H1 (cell line): ENCODE results near the gene CELF4. TPM values are rescaled to one million over a fixed set of nuclear protein-coding genes. Genes with fewer than 3 reads are reported as not detected.

Experiments
- CTCF ChIA-PET: fragments of 300-600 bp; sonication (Branson Sonifier 250); formaldehyde crosslinking; loops from one replicate; lab custom pipeline; 2021; ENCODE audit not compliant: partially characterized antibody; lab: Charles Lee
- POLR2A ChIA-PET: fragments of 300-600 bp; sonication (Branson Sonifier 250); formaldehyde crosslinking; loops from one replicate; lab custom pipeline; 2021; ENCODE audit warnings: inconsistent platforms; ENCODE audit not compliant: partially characterized antibody; lab: Charles Lee
- DNase-seq, 2 experiments: peaks; one replicate each; pipeline versions ENCODE4 v3.0.0 to v3.0.0-alpha.2; 2010 to 2022; ENCODE audit warnings: low spot score in 2 of 2, low read depth in 1 of 2, mixed read lengths in 1 of 2
- FAIRE-seq: peaks from 2 replicates; lab custom pipeline; 2011; peaks lifted over from hg19 to GRCh38; lab: Jason Lieb, UNC
- H2AFZ ChIP-seq: 2 replicates; pipeline ENCODE4 v1.8.1; 2012; ENCODE audit warnings: low read length, inconsistent platforms
- H2AK5ac ChIP-seq: 2 replicates; pipeline ENCODE4 v1.6.1; 2013; ENCODE audit warnings: low read depth, low read length
- H2BK120ac ChIP-seq: replicated peaks from 2 replicates; pipeline ENCODE3; 2013; ENCODE audit warnings: low read depth, low read length, inconsistent platforms
- H2BK12ac ChIP-seq: 2 replicates; pipeline ENCODE4 v1.6.1; 2013; ENCODE audit warnings: low read depth, low read length
- H2BK15ac ChIP-seq: 2 replicates; pipeline ENCODE4 v1.6.1; 2013; ENCODE audit warnings: low read length
- H2BK20ac ChIP-seq: 2 replicates; pipeline ENCODE4 v1.6.1; 2013; ENCODE audit warnings: low read length
- H2BK5ac ChIP-seq: 2 replicates; pipeline ENCODE4 v1.6.1; 2013; ENCODE audit warnings: low read depth, low read length
- H3K14ac ChIP-seq: 2 replicates; pipeline ENCODE4 v1.6.1; 2013; ENCODE audit warnings: inconsistent platforms; ENCODE audit not compliant: insufficient read length
- H3K18ac ChIP-seq: 2 replicates; pipeline ENCODE4 v1.6.1; 2013; ENCODE audit warnings: low read length; ENCODE audit errors: extremely low read depth
- H3K23ac ChIP-seq: 2 replicates; pipeline ENCODE4 v1.6.1; 2013; ENCODE audit warnings: inconsistent platforms; ENCODE audit not compliant: insufficient read length
- H3K23me2 ChIP-seq: 2 replicates; pipeline ENCODE4 v1.6.1; 2013; ENCODE audit warnings: low read depth, low read length
- H3K27ac ChIP-seq: 2 replicates; pipeline ENCODE4 v1.6.1; 2011; ENCODE audit warnings: low read depth, low read length, inconsistent platforms
- H3K27me3 ChIP-seq, 4 experiments: replicated peaks in 1 of 4; 1 replicate in 1 of 4; 2 replicates in 3 of 4; pipeline versions ENCODE4 v1.6.1 to v1.8.1; 2011 to 2013; ENCODE audit warnings: low read length in 3 of 4, mild to moderate bottlenecking in 3 of 4, inconsistent platforms in 2 of 4, mixed read lengths in 2 of 4, moderate library complexity in 1 of 4; ENCODE audit not compliant: control insufficient read depth in 3 of 4, insufficient read depth in 3 of 4; ENCODE audit errors: extremely low read depth in 1 of 4
- H3K36me3 ChIP-seq, 4 experiments: 2 replicates each; pipeline versions ENCODE4 v1.6.1 to v1.8.1; 2011 to 2013; ENCODE audit warnings: mild to moderate bottlenecking in 4 of 4, low read length in 3 of 4, moderate library complexity in 2 of 4, control low read depth in 1 of 4, inconsistent platforms in 1 of 4; ENCODE audit not compliant: insufficient read depth in 4 of 4, control insufficient read depth in 2 of 4
- H3K4ac ChIP-seq: replicated peaks from 2 replicates; pipeline ENCODE3; 2013; ENCODE audit warnings: low read length, low read depth, mixed read lengths, inconsistent platforms; ENCODE audit not compliant: insufficient read length
- H3K4me1 ChIP-seq, 4 experiments: replicated peaks in 1 of 4; 1 replicate in 1 of 4; 2 replicates in 3 of 4; pipeline versions ENCODE4 v1.6.1 to v1.8.1; 2011 to 2013; ENCODE audit warnings: low read length in 3 of 4, inconsistent platforms in 2 of 4, mixed read lengths in 1 of 4; ENCODE audit not compliant: insufficient read depth in 4 of 4, control insufficient read depth in 3 of 4
- H3K4me2 ChIP-seq, 2 experiments: 2 replicates each; pipeline versions ENCODE4 v1.6.1 to v1.8.1; 2011 to 2013; ENCODE audit warnings: low read depth in 2 of 2, low read length in 2 of 2, control low read depth in 1 of 2, inconsistent platforms in 1 of 2, mild to moderate bottlenecking in 1 of 2; ENCODE audit not compliant: insufficient read depth in 1 of 2
- H3K4me3 ChIP-seq, 4 experiments: fragments of 200-600, 300-600 bp in 1 of 4; sonication (generic), shearing (Covaris generic), sonication (Bioruptor Twin) in 1 of 4; 2 replicates each; pipeline versions ENCODE4 v1.5.1 to v1.8.1; 2011 to 2016; ENCODE audit warnings: low read length in 4 of 4, low read depth in 3 of 4, control low read depth in 2 of 4, inconsistent platforms in 2 of 4, mild to moderate bottlenecking in 2 of 4, mixed read lengths in 1 of 4, moderate library complexity in 1 of 4; ENCODE audit not compliant: insufficient read depth in 2 of 4; ENCODE audit errors: extremely low read depth in 1 of 4
- H3K56ac ChIP-seq: replicated peaks from 2 replicates; pipeline ENCODE3; 2013; ENCODE audit warnings: low read depth, mild to moderate bottlenecking, mixed read lengths, low read length, inconsistent platforms; ENCODE audit not compliant: insufficient read length
- H3K79me1 ChIP-seq: 2 replicates; pipeline ENCODE4 v1.6.1; 2013; ENCODE audit warnings: low read depth, low read length, control low read depth
- H3K79me2 ChIP-seq, 2 experiments: 2 replicates each; pipeline versions ENCODE4 v1.6.1 to v1.8.1; 2012 to 2013; ENCODE audit warnings: low read length in 2 of 2, mild to moderate bottlenecking in 2 of 2, inconsistent platforms in 1 of 2; ENCODE audit not compliant: insufficient read depth in 2 of 2, control insufficient read depth in 1 of 2
- H3K9ac ChIP-seq, 4 experiments: replicated peaks in 1 of 4; 1 replicate in 1 of 4; 2 replicates in 3 of 4; pipeline versions ENCODE4 v1.6.1 to v1.8.1; 2011 to 2013; ENCODE audit warnings: low read depth in 3 of 4, low read length in 3 of 4, control low read depth in 2 of 4, mild to moderate bottlenecking in 2 of 4, moderate library complexity in 2 of 4, inconsistent platforms in 1 of 4; ENCODE audit errors: extremely low read depth in 1 of 4
- H3K9me3 ChIP-seq, 2 experiments: 2 replicates each; pipeline versions ENCODE4 v1.6.1 to v1.8.1; 2012 to 2013; ENCODE audit warnings: mild to moderate bottlenecking in 2 of 2, moderate library complexity in 2 of 2, control low read depth in 1 of 2, inconsistent platforms in 1 of 2, low read depth in 1 of 2, low read length in 1 of 2, mixed read lengths in 1 of 2; ENCODE audit not compliant: insufficient read depth in 2 of 2
- H4K20me1 ChIP-seq, 2 experiments: replicated peaks in 1 of 2; 2 replicates each; pipeline versions ENCODE3 to v1.8.1; 2011 to 2013; ENCODE audit warnings: inconsistent platforms in 2 of 2, low read length in 2 of 2, mild to moderate bottlenecking in 1 of 2; ENCODE audit not compliant: insufficient read depth in 2 of 2, control insufficient read depth in 1 of 2
- H4K5ac ChIP-seq: 2 replicates; pipeline ENCODE4 v1.6.1; 2013; ENCODE audit warnings: low read length, low read depth, mixed read lengths, inconsistent platforms; ENCODE audit not compliant: insufficient read length
- H4K8ac ChIP-seq: 2 replicates; pipeline ENCODE4 v1.8.0; 2013; ENCODE audit warnings: mild to moderate bottlenecking, moderate library complexity, low read length, inconsistent platforms; ENCODE audit not compliant: insufficient read depth; ENCODE audit errors: extremely low read depth
- H4K91ac ChIP-seq: replicated peaks from 2 replicates; pipeline ENCODE3; 2013; ENCODE audit warnings: low read length, mixed read lengths, inconsistent platforms; ENCODE audit not compliant: insufficient read length
- GTF2F1 ChIP-seq: IDR thresholded peaks from 2 replicates; pipeline ENCODE4 v1.6.1; 2012; ENCODE audit warnings: low read depth, low read length, improper control_type of control experiment, borderline replicate concordance
- NANOG ChIP-seq: IDR thresholded peaks from 2 replicates; pipeline ENCODE4 v1.6.1; 2011; ENCODE audit warnings: low read length, low read depth, mild to moderate bottlenecking, inconsistent platforms; ENCODE audit not compliant: insufficient read depth, poor library complexity, severe bottlenecking
- SAP30 ChIP-seq: fragments of 300-600 bp; sonication (generic); IDR thresholded peaks from 2 replicates; pipeline ENCODE4 v1.7.1; 2012; ENCODE audit warnings: low read length, moderate library complexity, mild to moderate bottlenecking, inconsistent platforms; ENCODE audit not compliant: insufficient read depth, insufficient replicate concordance
- SIRT6 ChIP-seq: IDR thresholded peaks from one replicate; pipeline ENCODE4 v1.7.1; 2012; ENCODE audit warnings: low read length, inconsistent platforms
- SP4 ChIP-seq: IDR thresholded peaks from 2 replicates; pipeline ENCODE4 v1.6.1; 2012; ENCODE audit warnings: low read length, inconsistent platforms
- TAF7 ChIP-seq: optimal IDR thresholded peaks from 2 replicates; pipeline ENCODE3; 2011; ENCODE audit warnings: low read depth, mild to moderate bottlenecking, inconsistent platforms, low read length, moderate library complexity, borderline replicate concordance
- TBP ChIP-seq: IDR thresholded peaks from 2 replicates; pipeline ENCODE4 v1.6.1; 2011; ENCODE audit warnings: low read depth, low read length, improper control_type of control experiment
- YY1 ChIP-seq: IDR thresholded peaks from 2 replicates; pipeline ENCODE4 v1.6.1; 2011; ENCODE audit warnings: low read depth, mild to moderate bottlenecking, low read length
- WGBS, 2 experiments: shearing (Covaris generic) in 1 of 2; methylation state at CpG; one replicate each; pipeline versions ENCODE4 v1.1.6 to v1.1.7; 2013 to 2015; ENCODE audit warnings: low lambda C conversion rate in 2 of 2, mixed read lengths in 2 of 2, inconsistent platforms in 1 of 2, low coverage in 1 of 2, missing lambda C conversion rate in 1 of 2; ENCODE audit not compliant: insufficient replicate concordance in 2 of 2, insufficient coverage in 1 of 2, insufficient read length in 1 of 2; ENCODE audit errors: extremely low coverage in 1 of 2, missing lambda C conversion rate in 1 of 2; 5-methylcytosine and 5-hydroxymethylcytosine counted together
- polyA plus RNA-seq, 7 experiments: library from polyadenylated mRNA; depleted of rRNA in 3 of 7; stranded (reverse) in 5 of 7; unstranded in 2 of 7; fragments of >200 nt in 5 of 7; fragments of 200-250 nt in 2 of 7; gene quantifications; 1 replicate in 5 of 7; 2 replicates in 1 of 7; 4 replicates in 1 of 7; pipeline versions ENCODE4 v1.2.1 to v1.2.3, GENCODE V29; 2011 to 2013; ENCODE audit warnings: missing spikeins in 2 of 7, mixed read lengths in 2 of 7
- total RNA-seq: library from RNA; stranded (reverse); fragmentation: NEBNext Ultra II Directional; extraction: Animal tissue kit (Norgen Biotek cat#: 25700); gene quantifications from 2 replicates; pipeline ENCODE4 v1.2.1, GENCODE V29; 2021
- TF ChIP-seq, protein P1 (sequence below): IDR thresholded peaks from 2 replicates; pipeline ENCODE4 v1.6.1; 2011; ENCODE audit warnings: low read length, improper control_type of control experiment
- TF ChIP-seq, protein P2 (sequence below), 3 experiments: IDR thresholded peaks; 1 replicate in 2 of 3; 2 replicates in 1 of 3; pipeline versions ENCODE4 v1.5.1 to v1.6.1; 2011; ENCODE audit warnings: low read length in 3 of 3, mild to moderate bottlenecking in 3 of 3, inconsistent platforms in 2 of 3, low read depth in 1 of 3, moderate library complexity in 1 of 3; ENCODE audit not compliant: insufficient read depth in 1 of 3; ENCODE audit errors: control extremely low read depth in 1 of 3

Gene CELF4
- total and polyA plus RNA-seq, 2 of the 8 experiments (the other 6 are each of a cell fraction or from before 2014, with no cell fraction given), result 1.6 to 3.4 TPM

DNA sequence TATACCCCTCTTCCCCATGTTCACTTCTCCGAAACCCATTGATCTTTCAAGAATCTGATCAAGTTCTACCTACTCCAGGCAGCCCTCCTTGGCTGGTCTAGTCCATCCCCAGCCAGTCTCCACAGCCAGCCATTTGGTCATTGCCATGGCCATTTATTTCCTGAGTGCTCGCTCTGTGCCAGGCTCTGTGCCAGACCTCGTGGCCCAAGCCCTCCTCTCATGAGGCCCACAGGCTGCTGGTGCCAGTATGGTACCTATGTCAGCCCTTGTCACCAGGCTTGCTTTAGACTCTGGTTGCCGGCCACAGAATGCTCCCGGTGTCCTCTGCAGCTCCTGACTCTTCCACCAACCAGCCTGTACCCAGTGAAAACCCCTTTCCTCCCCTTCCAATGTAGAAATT lies 78.8 kb downstream of the CELF4 start:
- Histone ChIP-seq H3K79me2 (no peaks in the 10 kb centered on the region), H3K4me2 (no peak overlapping the region; a peak in 1 of 4 replicates), H3K18ac (no peak overlapping the region), H3K4ac (no peak overlapping the region), H3K4me1 (peaks cover 3 to 40% (median 22%) of the 10 kb centered on the region in 4 experiments), H2BK20ac (peak overlapping the region; percentile 76; the same call in 1 of the 2 replicates), H3K4me3 (no peak overlapping the region), H2BK5ac (peak overlapping the region; percentile 3; the same call in 1 of the 2 replicates), H2BK120ac (no peak overlapping the region), H2AK5ac (no peak overlapping the region), H4K91ac (no peak overlapping the region), H4K20me1 (no peaks in the 10 kb centered on the region), H4K8ac (no peak overlapping the region), H2BK12ac (peak overlapping the region; percentile 29; the same call in 1 of the 2 replicates), H2BK15ac (peak overlapping the region; percentile 66; the same call in 1 of the 2 replicates), H3K27me3 (peaks cover 0 to 34% (median 24%) of the 10 kb centered on the region in 4 experiments; a peak in 6 of 7 replicates), H3K14ac (no peak overlapping the region), H3K36me3 (no peaks in the 10 kb centered on the region), H3K9ac (no peak overlapping the region), H3K9me3 (no peaks in the 10 kb centered on the region), H3K23ac (no peak overlapping the region), H3K27ac (no peak overlapping the region), H2AFZ (no peak overlapping the region), H4K5ac (no peak overlapping the region), H3K23me2 (peaks cover 4% of the 10 kb centered on the region), H3K79me1 (no peaks in the 10 kb centered on the region), H3K56ac (no peak overlapping the region)
- DNase-seq, result no peak
- whole genome bisulfite sequencing, 2 experiments, result 95% methylated on average over 5 of the region's 5 CpGs; no CpG with 5 or more reads in 1 of the 2 experiments
- ChIA-PET POLR2A (interaction anchor here (0.7 to 1.2 kb wide), 2 partner anchors 41 to 80 kb away, joined by 3 read pairs; no protein-coding TSS in a partner anchor), CTCF (interaction anchor here (0.8 to 9.8 kb wide), 10 partner anchors 8 to 166 kb away, joined by 3 to 93 read pairs (median 14); no protein-coding TSS in a partner anchor)
- no peak for FAIRE-seq
- TF ChIP-seq NANOG, result no peak
- TF ChIP-seq TAF7, result no peak
- TF ChIP-seq SP4, result no peak
- no peak for TF ChIP-seq SAP30
- no peak for TF ChIP-seq TBP
- TF ChIP-seq, protein P1, sequence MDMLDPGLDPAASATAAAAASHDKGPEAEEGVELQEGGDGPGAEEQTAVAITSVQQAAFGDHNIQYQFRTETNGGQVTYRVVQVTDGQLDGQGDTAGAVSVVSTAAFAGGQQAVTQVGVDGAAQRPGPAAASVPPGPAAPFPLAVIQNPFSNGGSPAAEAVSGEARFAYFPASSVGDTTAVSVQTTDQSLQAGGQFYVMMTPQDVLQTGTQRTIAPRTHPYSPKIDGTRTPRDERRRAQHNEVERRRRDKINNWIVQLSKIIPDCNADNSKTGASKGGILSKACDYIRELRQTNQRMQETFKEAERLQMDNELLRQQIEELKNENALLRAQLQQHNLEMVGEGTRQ, result no peak
- no peak for TF ChIP-seq SIRT6
- TF ChIP-seq GTF2F1, result no peak
- TF ChIP-seq, protein P2, sequence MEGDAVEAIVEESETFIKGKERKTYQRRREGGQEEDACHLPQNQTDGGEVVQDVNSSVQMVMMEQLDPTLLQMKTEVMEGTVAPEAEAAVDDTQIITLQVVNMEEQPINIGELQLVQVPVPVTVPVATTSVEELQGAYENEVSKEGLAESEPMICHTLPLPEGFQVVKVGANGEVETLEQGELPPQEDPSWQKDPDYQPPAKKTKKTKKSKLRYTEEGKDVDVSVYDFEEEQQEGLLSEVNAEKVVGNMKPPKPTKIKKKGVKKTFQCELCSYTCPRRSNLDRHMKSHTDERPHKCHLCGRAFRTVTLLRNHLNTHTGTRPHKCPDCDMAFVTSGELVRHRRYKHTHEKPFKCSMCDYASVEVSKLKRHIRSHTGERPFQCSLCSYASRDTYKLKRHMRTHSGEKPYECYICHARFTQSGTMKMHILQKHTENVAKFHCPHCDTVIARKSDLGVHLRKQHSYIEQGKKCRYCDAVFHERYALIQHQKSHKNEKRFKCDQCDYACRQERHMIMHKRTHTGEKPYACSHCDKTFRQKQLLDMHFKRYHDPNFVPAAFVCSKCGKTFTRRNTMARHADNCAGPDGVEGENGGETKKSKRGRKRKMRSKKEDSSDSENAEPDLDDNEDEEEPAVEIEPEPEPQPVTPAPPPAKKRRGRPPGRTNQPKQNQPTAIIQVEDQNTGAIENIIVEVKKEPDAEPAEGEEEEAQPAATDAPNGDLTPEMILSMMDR (IDR thresholded peaks at IDR 0.05; ENCODE audit: control extremely low read depth in 1 of 3, insufficient read depth in 1 of 3, low read depth in 1 of 3, low read length in 3 of 3), result no peak
- no peak for TF ChIP-seq YY1
